HFFc6 (cell line): ENCODE data around the gene BCL7B. TPM values are rescaled to one million over a fixed set of nuclear protein-coding genes. Genes with fewer than 3 reads are reported as not detected.
"Not testable (repeated sequence)": the region's sequence is repeated elsewhere in the genome, so short reads cannot be mapped to it uniquely, and the experiment has no call there.

Experiments used
- DNase-seq: peaks from one replicate; pipeline ENCODE4 v3.0.0-alpha.2; 2018
- H3K27ac Mint-ChIP-seq: 2 replicates; pipeline ENCODE4 v1.8.0; 2020; ENCODE audit warnings: mild to moderate bottlenecking, mixed read lengths
- H3K27me3 Mint-ChIP-seq: 2 replicates; pipeline ENCODE4 v1.8.0; 2021; ENCODE audit warnings: mild to moderate bottlenecking, moderate library complexity, mixed read lengths; ENCODE audit not compliant: insufficient read depth
- H3K36me3 Mint-ChIP-seq: 2 replicates; pipeline ENCODE4 v1.8.0; 2021; ENCODE audit warnings: low read depth, mixed read lengths
- H3K4me1 Mint-ChIP-seq: 2 replicates; pipeline ENCODE4 v1.8.0; 2020; ENCODE audit warnings: low read depth, mixed read lengths
- H3K4me3 Mint-ChIP-seq: 2 replicates; pipeline ENCODE4 v1.8.0; 2020; ENCODE audit warnings: mild to moderate bottlenecking, moderate library complexity, mixed read lengths
- H3K9me3 Mint-ChIP-seq: 2 replicates; pipeline ENCODE4 v1.8.0; 2020; ENCODE audit warnings: mild to moderate bottlenecking, mixed read lengths
- CTCF ChIP-seq: fragments of 200-600 bp; sonication (generic); IDR thresholded peaks from 2 replicates; pipeline ENCODE4 v1.5.0; 2021; ENCODE audit warnings: antibody characterized with exemption, mild to moderate bottlenecking
- total RNA-seq, 6 experiments: library from RNA; stranded (reverse); fragmentation: NEBNext Ultra II Directional; extraction: Animal tissue kit (Norgen Biotek cat#: 25700); gene quantifications; 2 replicates in 1 of 6; 3 replicates in 5 of 6; pipeline ENCODE4 v1.2.3, GENCODE V29; 2021

The BCL7B gene
- total RNA-seq, 6 experiments from 2014 or later: 46.7 to 58.1 (median 50.0) TPM

- no peak overlapping the region for H3K27ac Mint-ChIP-seq
- TF ChIP-seq CTCF: no peak
- H3K27me3 Mint-ChIP-seq: peaks cover 16% of the 10 kb centered on the region
- no peaks in the 10 kb centered on the region for H3K36me3 Mint-ChIP-seq
- H3K4me3 Mint-ChIP-seq: no peak overlapping the region
- no peaks in the 10 kb centered on the region for H3K9me3 Mint-ChIP-seq
- no peaks in the 10 kb centered on the region for H3K4me1 Mint-ChIP-seq
- no peak for DNase-seq
These were observed 35.9 kb upstream of the BCL7B start for GRCh38 chr7:73593207-73594045.

- H3K9me3 Mint-ChIP-seq: no peaks in the 10 kb centered on the region
- DNase-seq: no peak
- H3K4me1 Mint-ChIP-seq: peaks cover 4% of the 10 kb centered on the region; the same call in 1 of the 2 replicates
- peaks cover 6% of the 10 kb centered on the region for H3K27me3 Mint-ChIP-seq
- H3K4me3 Mint-ChIP-seq: no peak overlapping the region
- no peak overlapping the region for H3K27ac Mint-ChIP-seq
- no peak for TF ChIP-seq CTCF
- no peaks in the 10 kb centered on the region for H3K36me3 Mint-ChIP-seq
These were observed 29.4 kb upstream of the BCL7B start for GRCh38 chr7:73586911-73587310.

GRCh38 chr7:73585196-73585595 is 27.7 kb upstream of the BCL7B start:
- H3K4me1 Mint-ChIP-seq: peaks cover 4% of the 10 kb centered on the region; the same call in 1 of the 2 replicates
- H3K27ac Mint-ChIP-seq: no peak overlapping the region
- no peaks in the 10 kb centered on the region for H3K36me3 Mint-ChIP-seq
- peaks cover 6% of the 10 kb centered on the region for H3K27me3 Mint-ChIP-seq
- no peaks in the 10 kb centered on the region for H3K9me3 Mint-ChIP-seq
- DNase-seq: no peak
- no peak for TF ChIP-seq CTCF
- H3K4me3 Mint-ChIP-seq: no peak overlapping the region

- no peaks in the 10 kb centered on the region; the same call in 1 of the 2 replicates for H3K9me3 Mint-ChIP-seq
- TF ChIP-seq CTCF: no peak
- peaks cover 11% of the 10 kb centered on the region for H3K4me1 Mint-ChIP-seq
- peaks cover 6% of the 10 kb centered on the region; the same call in 1 of the 2 replicates for H3K36me3 Mint-ChIP-seq
- no peak overlapping the region for H3K27ac Mint-ChIP-seq
- no peak for DNase-seq
- H3K27me3 Mint-ChIP-seq: peaks cover 8% of the 10 kb centered on the region
- no peak overlapping the region for H3K4me3 Mint-ChIP-seq
These were observed 25.2 kb upstream of the BCL7B start for GRCh38 chr7:73582664-73583202.

- H3K4me3 Mint-ChIP-seq, H3K27ac Mint-ChIP-seq: not testable (repeated sequence)
These were observed 23.5 kb upstream of the BCL7B start for GRCh38 chr7:73581006-73581405.

More at GRCh38 chr7:73581006-73581405, 23.5 kb upstream of the BCL7B start:
- Mint-ChIP-seq H3K4me1 (peaks cover 19% of the 10 kb centered on the region), H3K36me3 (peaks cover 12% of the 10 kb centered on the region)
- H3K9me3 Mint-ChIP-seq, DNase-seq, H3K27me3 Mint-ChIP-seq: not testable (repeated sequence)
